Kidney (tissue), 14 donors: ENCODE results near the gene METRN. TPM values are rescaled to one million over a fixed set of nuclear protein-coding genes. Genes with fewer than 3 reads are reported as not detected.
A peak's percentile ranks its signal among the peaks of the same experiment; 100 is the strongest.
"Not testable (repeated sequence)": the region's sequence is repeated elsewhere in the genome, so short reads cannot be mapped to it uniquely, and the experiment has no call there.

Experiments used
- DNase-seq, 5 donors: peaks; one replicate each; pipeline ENCODE4 v3.0.0-alpha.2; 2013 to 2020
- FAIRE-seq: peaks from 2 replicates; lab custom pipeline; 2012; peaks lifted over from hg19 to GRCh38; lab: Jason Lieb, UNC
- H3K27ac ChIP-seq, 2 donors: one replicate each; pipeline ENCODE4 v1.7.0; 2013; ENCODE audit warnings: low read depth in 2 of 2, low read length in 2 of 2, inconsistent platforms in 1 of 2
- H3K27me3 ChIP-seq: one replicate; pipeline ENCODE4 v1.7.1; 2013; ENCODE audit warnings: low read length, inconsistent platforms; ENCODE audit not compliant: control insufficient read depth, insufficient read depth
- H3K36me3 ChIP-seq, 3 donors: one replicate each; pipeline versions ENCODE4 v1.7.0 to v1.7.1; 2013; ENCODE audit warnings: low read length in 3 of 3, control low read depth in 1 of 3, inconsistent platforms in 1 of 3; ENCODE audit not compliant: insufficient read depth in 3 of 3, control insufficient read depth in 2 of 3
- H3K4me1 ChIP-seq, 3 donors: one replicate each; pipeline versions ENCODE4 v1.7.0 to v1.7.1; 2013; ENCODE audit warnings: low read length in 3 of 3, inconsistent platforms in 1 of 3, low read depth in 1 of 3; ENCODE audit not compliant: control insufficient read depth in 2 of 3, insufficient read depth in 2 of 3
- H3K4me3 ChIP-seq, 3 donors: one replicate each; pipeline versions ENCODE4 v1.7.0 to v1.8.1; 2013; ENCODE audit warnings: low read length in 3 of 3, control low read depth in 1 of 3, inconsistent platforms in 1 of 3
- H3K9ac ChIP-seq, 3 donors: one replicate each; pipeline versions ENCODE4 v1.7.0 to v1.7.1; 2013; ENCODE audit warnings: low read length in 3 of 3, control low read depth in 1 of 3, inconsistent platforms in 1 of 3
- H3K9me3 ChIP-seq, 3 donors: one replicate each; pipeline versions ENCODE4 v1.7.0 to v1.7.1; 2013; ENCODE audit warnings: low read length in 3 of 3, control low read depth in 1 of 3, inconsistent platforms in 1 of 3; ENCODE audit not compliant: control insufficient read depth in 2 of 3, insufficient read depth in 1 of 3
- CTCF ChIP-seq: IDR thresholded peaks from 3 replicates; pipeline ENCODE4 v1.5.1; 2012; ENCODE audit warnings: mild to moderate bottlenecking, moderate library complexity, borderline replicate concordance; ENCODE audit not compliant: insufficient read depth; ENCODE audit errors: extremely low read depth
- intact Hi-C: fragments of 100-400 bp; cut with DNase I; formaldehyde crosslinking; loops from one replicate; pipeline ENCODE4 v1.11.1; 2022
- polyA plus RNA-seq: library from polyadenylated mRNA; stranded (reverse); fragments of 350-450 nt; fragmentation: Illumina TruSeq; extraction: RNeasy Lipid Tissue Mini Kit (QIAGEN cat#74804); gene quantifications from one replicate; pipeline ENCODE4 v1.2.3, GENCODE V29; 2014; ENCODE audit warnings: low read depth, low replicate concordance; ENCODE audit not compliant: insufficient read depth
- total RNA-seq: library from RNA; stranded (reverse); fragmentation: NEBNext Ultra II Directional; extraction: Animal tissue kit (Norgen Biotek cat#: 25700); gene quantifications from one replicate; pipeline ENCODE4 v1.2.1, GENCODE V29; 2021
- donor health status: control.
- donor health status: control.
- donor health status: control.
- donor health status: control.
- donor health status: control.
- donor health status: DM: yes; HTN: yes; CAD: no.
- donor health status: Normal renal cell carcinoma (clear cell type).

Gene METRN
- total and polyA plus RNA-seq, 2 donors from 2014 or later, result 34.9 to 114 TPM

GRCh38 chr16:687499-687898, 27.4 kb upstream of the METRN start:
- Histone ChIP-seq H3K4me1 (peaks cover 0 to 31% (median 5%) of the 10 kb centered on the region in 3 donors), H3K4me3 (no peak overlapping the region), H3K36me3 (peaks cover 0 to 10% (median 3%) of the 10 kb centered on the region in 3 donors), H3K9ac (no peak overlapping the region), H3K27ac (no peak overlapping the region), H3K27me3 (no peaks in the 10 kb centered on the region), H3K9me3 (no peaks in the 10 kb centered on the region)
- DNase-seq (no peak), FAIRE-seq (no peak)
- no peak for TF ChIP-seq CTCF
- intact Hi-C loops, result no loop called here

- intact Hi-C loops, result no loop called here
- FAIRE-seq, result no peak
These were observed 25.6 kb upstream of the METRN start for GRCh38 chr16:689175-689897.

GRCh38 chr16:691242-691641, 23.7 kb upstream of the METRN start:
- H3K4me3 ChIP-seq, H3K9me3 ChIP-seq, H3K27me3 ChIP-seq, intact Hi-C loops, H3K27ac ChIP-seq, FAIRE-seq, DNase-seq, H3K36me3 ChIP-seq, H3K9ac ChIP-seq: not testable (repeated sequence)
- H3K4me1 ChIP-seq, result peaks cover 0 to 17% (median 0%) of the 10 kb centered on the region in 3 donors

More at GRCh38 chr16:689175-689897, 25.6 kb upstream of the METRN start:
- H3K27ac ChIP-seq, result no peak overlapping the region
- H3K36me3 ChIP-seq, result peaks cover 0 to 3% (median 0%) of the 10 kb centered on the region in 3 donors
- H3K9ac ChIP-seq, result peak overlapping the region; percentile 48 to 93 (median 86)
- no peaks in the 10 kb centered on the region for H3K9me3 ChIP-seq
- peak overlapping the region; percentile 12 to 90 (median 75) for H3K4me3 ChIP-seq
- H3K27me3 ChIP-seq, result no peaks in the 10 kb centered on the region
- H3K4me1 ChIP-seq, result peaks cover 0 to 18% (median 0%) of the 10 kb centered on the region in 3 donors
- no peak for DNase-seq
- TF ChIP-seq CTCF, result no peak

- Histone ChIP-seq H3K4me1 (peaks cover 0 to 17% (median 0%) of the 10 kb centered on the region in 3 donors), H3K36me3 (no peaks in the 10 kb centered on the region), H3K27me3 (peaks cover 4% of the 10 kb centered on the region), H3K27ac (no peak overlapping the region), H3K4me3 (no peak overlapping the region), H3K9ac (no peak overlapping the region), H3K9me3 (no peaks in the 10 kb centered on the region)
- TF ChIP-seq CTCF, result no peak
- no peak for FAIRE-seq
- no peak for DNase-seq
- intact Hi-C loops, result no loop called here
These were observed 22.4 kb upstream of the METRN start for GRCh38 chr16:692356-693108.
